Measurements from ENCODE around the gene MINDY4. TPM values are rescaled to one million over a fixed set of nuclear protein-coding genes. Genes with fewer than 3 reads are reported as not detected.

MINDY4 gene
- total RNA-seq (2012; rRNA removed) = 6.6 and 8.7 TPM in 2 replicates

- Histone ChIP-seq H3K36me3 (ENCODE audit: insufficient read depth, low read length) (no peaks in the 10 kb centered on the region), H3K4me2 (ENCODE audit: low read length) (peak within 1 kb of the TSS; percentile 98), H3K9ac (ENCODE audit: low read depth, low read length) (peak within 1 kb of the TSS; percentile 88), H3K9me3 (replicated peaks; ENCODE audit: low read length) (no peaks in the 10 kb centered on the region), H3K4me1 (ENCODE audit: control insufficient read depth, insufficient read depth, low read length) (peaks cover 9% of the 10 kb centered on the region), H3K27me3 (ENCODE audit: control insufficient read depth, insufficient read depth, low read length) (peaks cover 5% of the 10 kb centered on the region), H3K4me3 (ENCODE audit: low read length) (peak within 1 kb of the TSS; percentile 95)
These were observed at the start of gene MINDY4 for GRCh38 chr7:30771174-30771879. TSS of gene MINDY4 (plus strand) at chr7:30771417. CDS start at chr7:30771494, 77 bp downstream.

GRCh38 chr7:30722187-30722586, 49.0 kb upstream of the MINDY4 start:
- no peak overlapping the region for H3K4me3 ChIP-seq (ENCODE audit: low read length)
- no peaks in the 10 kb centered on the region for H3K9me3 ChIP-seq (replicated peaks; ENCODE audit: low read length)
- no peaks in the 10 kb centered on the region for H3K36me3 ChIP-seq (ENCODE audit: insufficient read depth, low read length)
- H3K27me3 ChIP-seq (ENCODE audit: control insufficient read depth, insufficient read depth, low read length) = peaks cover 49% of the 10 kb centered on the region
- H3K9ac ChIP-seq (ENCODE audit: low read depth, low read length) = no peak overlapping the region
- no peak overlapping the region for H3K4me2 ChIP-seq (ENCODE audit: low read length)
- no peaks in the 10 kb centered on the region for H3K4me1 ChIP-seq (ENCODE audit: control insufficient read depth, insufficient read depth, low read length)

- H3K9ac ChIP-seq (ENCODE audit: low read depth, low read length) = no peak overlapping the region
- H3K9me3 ChIP-seq (replicated peaks; ENCODE audit: low read length) = no peaks in the 10 kb centered on the region
- no peaks in the 10 kb centered on the region for H3K36me3 ChIP-seq (ENCODE audit: insufficient read depth, low read length)
- H3K4me3 ChIP-seq (ENCODE audit: low read length) = no peak overlapping the region
- peaks cover 54% of the 10 kb centered on the region for H3K27me3 ChIP-seq (ENCODE audit: control insufficient read depth, insufficient read depth, low read length)
- no peaks in the 10 kb centered on the region for H3K4me1 ChIP-seq (ENCODE audit: control insufficient read depth, insufficient read depth, low read length)
- H3K4me2 ChIP-seq (ENCODE audit: low read length) = no peak overlapping the region
These were observed 48.5 kb upstream of the MINDY4 start for GRCh38 chr7:30722671-30723070.

GRCh38 chr7:30723776-30724175, 47.4 kb upstream of the MINDY4 start:
- H3K27me3 ChIP-seq (ENCODE audit: control insufficient read depth, insufficient read depth, low read length) = peaks cover 60% of the 10 kb centered on the region
- no peaks in the 10 kb centered on the region for H3K9me3 ChIP-seq (replicated peaks; ENCODE audit: low read length)
- H3K4me2 ChIP-seq (ENCODE audit: low read length) = no peak overlapping the region
- no peak overlapping the region for H3K4me3 ChIP-seq (ENCODE audit: low read length)
- no peak overlapping the region for H3K9ac ChIP-seq (ENCODE audit: low read depth, low read length)
- H3K4me1 ChIP-seq (ENCODE audit: control insufficient read depth, insufficient read depth, low read length) = no peaks in the 10 kb centered on the region
- H3K36me3 ChIP-seq (ENCODE audit: insufficient read depth, low read length) = no peaks in the 10 kb centered on the region

GRCh38 chr7:30726296-30727006, 44.8 kb upstream of the MINDY4 start:
- Histone ChIP-seq H3K9ac (ENCODE audit: low read depth, low read length) (no peak overlapping the region), H3K9me3 (replicated peaks; ENCODE audit: low read length) (no peaks in the 10 kb centered on the region), H3K4me3 (ENCODE audit: low read length) (no peak overlapping the region), H3K36me3 (ENCODE audit: insufficient read depth, low read length) (no peaks in the 10 kb centered on the region), H3K4me1 (ENCODE audit: control insufficient read depth, insufficient read depth, low read length) (no peaks in the 10 kb centered on the region), H3K27me3 (ENCODE audit: control insufficient read depth, insufficient read depth, low read length) (peaks cover 77% of the 10 kb centered on the region), H3K4me2 (ENCODE audit: low read length) (no peak overlapping the region)

GRCh38 chr7:30727061-30727945, 43.9 kb upstream of the MINDY4 start:
- Histone ChIP-seq H3K9ac (ENCODE audit: low read depth, low read length) (no peak overlapping the region), H3K36me3 (ENCODE audit: insufficient read depth, low read length) (no peaks in the 10 kb centered on the region), H3K4me3 (ENCODE audit: low read length) (no peak overlapping the region), H3K27me3 (ENCODE audit: control insufficient read depth, insufficient read depth, low read length) (peaks cover 79% of the 10 kb centered on the region), H3K9me3 (replicated peaks; ENCODE audit: low read length) (no peaks in the 10 kb centered on the region), H3K4me2 (ENCODE audit: low read length) (no peak overlapping the region), H3K4me1 (ENCODE audit: control insufficient read depth, insufficient read depth, low read length) (no peaks in the 10 kb centered on the region)

- no peak overlapping the region for H3K9ac ChIP-seq (ENCODE audit: low read depth, low read length)
- no peaks in the 10 kb centered on the region for H3K4me1 ChIP-seq (ENCODE audit: control insufficient read depth, insufficient read depth, low read length)
- H3K4me3 ChIP-seq (ENCODE audit: low read length) = no peak overlapping the region
- no peaks in the 10 kb centered on the region for H3K36me3 ChIP-seq (ENCODE audit: insufficient read depth, low read length)
- H3K4me2 ChIP-seq (ENCODE audit: low read length) = no peak overlapping the region
- no peaks in the 10 kb centered on the region for H3K9me3 ChIP-seq (replicated peaks; ENCODE audit: low read length)
- H3K27me3 ChIP-seq (ENCODE audit: control insufficient read depth, insufficient read depth, low read length) = peaks cover 75% of the 10 kb centered on the region
These were observed 42.6 kb upstream of the MINDY4 start for GRCh38 chr7:30728591-30729100.

GRCh38 chr7:30729642-30730041, 41.6 kb upstream of the MINDY4 start:
- Histone ChIP-seq H3K4me2 (ENCODE audit: low read length) (no peak overlapping the region), H3K9me3 (replicated peaks; ENCODE audit: low read length) (no peaks in the 10 kb centered on the region), H3K9ac (ENCODE audit: low read depth, low read length) (no peak overlapping the region), H3K4me1 (ENCODE audit: control insufficient read depth, insufficient read depth, low read length) (no peaks in the 10 kb centered on the region), H3K4me3 (ENCODE audit: low read length) (no peak overlapping the region), H3K27me3 (ENCODE audit: control insufficient read depth, insufficient read depth, low read length) (peaks cover 78% of the 10 kb centered on the region), H3K36me3 (ENCODE audit: insufficient read depth, low read length) (no peaks in the 10 kb centered on the region)

- Histone ChIP-seq H3K4me2 (ENCODE audit: low read length) (no peak overlapping the region), H3K9ac (ENCODE audit: low read depth, low read length) (no peak overlapping the region), H3K27me3 (ENCODE audit: control insufficient read depth, insufficient read depth, low read length) (peaks cover 75% of the 10 kb centered on the region), H3K4me3 (ENCODE audit: low read length) (no peak overlapping the region), H3K4me1 (ENCODE audit: control insufficient read depth, insufficient read depth, low read length) (no peaks in the 10 kb centered on the region), H3K9me3 (replicated peaks; ENCODE audit: low read length) (no peaks in the 10 kb centered on the region), H3K36me3 (ENCODE audit: insufficient read depth, low read length) (no peaks in the 10 kb centered on the region)
These were observed 41.1 kb upstream of the MINDY4 start for GRCh38 chr7:30730097-30730496.

- no peaks in the 10 kb centered on the region for H3K4me1 ChIP-seq (ENCODE audit: control insufficient read depth, insufficient read depth, low read length)
These were observed 40.2 kb upstream of the MINDY4 start for GRCh38 chr7:30730996-30731395.

GRCh38 chr7:30731581-30731980, 39.6 kb upstream of the MINDY4 start:
- H3K4me1 ChIP-seq (ENCODE audit: control insufficient read depth, insufficient read depth, low read length) = no peaks in the 10 kb centered on the region

More at GRCh38 chr7:30730996-30731395, 40.2 kb upstream of the MINDY4 start:
- Histone ChIP-seq H3K4me3 (ENCODE audit: low read length) (no peak overlapping the region), H3K9me3 (replicated peaks; ENCODE audit: low read length) (no peaks in the 10 kb centered on the region), H3K4me2 (ENCODE audit: low read length) (no peak overlapping the region), H3K36me3 (ENCODE audit: insufficient read depth, low read length) (no peaks in the 10 kb centered on the region), H3K9ac (ENCODE audit: low read depth, low read length) (no peak overlapping the region), H3K27me3 (ENCODE audit: control insufficient read depth, insufficient read depth, low read length) (peaks cover 73% of the 10 kb centered on the region)

More at GRCh38 chr7:30731581-30731980, 39.6 kb upstream of the MINDY4 start:
- Histone ChIP-seq H3K36me3 (ENCODE audit: insufficient read depth, low read length) (no peaks in the 10 kb centered on the region), H3K4me2 (ENCODE audit: low read length) (no peak overlapping the region), H3K4me3 (ENCODE audit: low read length) (no peak overlapping the region), H3K9ac (ENCODE audit: low read depth, low read length) (no peak overlapping the region), H3K9me3 (replicated peaks; ENCODE audit: low read length) (no peaks in the 10 kb centered on the region), H3K27me3 (ENCODE audit: control insufficient read depth, insufficient read depth, low read length) (peaks cover 77% of the 10 kb centered on the region)

Measured in skeletal muscle satellite cell (primary cell).